Muscle of leg (tissue), 11 donors: ENCODE measurements around the gene GRIP1. TPM values are rescaled to one million over a fixed set of nuclear protein-coding genes. Genes with fewer than 3 reads are reported as not detected.

Experiments
- DNase-seq: peaks from one replicate; pipeline ENCODE4 v3.0.0; 2013
- H3K27ac ChIP-seq: one replicate; pipeline ENCODE4 v1.5.1; 2013; ENCODE audit warnings: mild to moderate bottlenecking, low read length, control low read depth
- H3K27me3 ChIP-seq: one replicate; pipeline ENCODE4 v1.6.1; 2013; ENCODE audit warnings: low read length; ENCODE audit not compliant: control insufficient read depth, insufficient read depth
- H3K36me3 ChIP-seq: one replicate; pipeline ENCODE4 v1.6.1; 2013; ENCODE audit warnings: low read length; ENCODE audit not compliant: control insufficient read depth, insufficient read depth
- H3K4me1 ChIP-seq: one replicate; pipeline ENCODE4 v1.6.1; 2013; ENCODE audit warnings: low read length; ENCODE audit not compliant: control insufficient read depth, insufficient read depth
- H3K4me3 ChIP-seq: one replicate; pipeline ENCODE4 v1.5.1; 2013; ENCODE audit warnings: low read length, control low read depth
- H3K9me3 ChIP-seq: replicated peaks from 2 replicates; pipeline ENCODE4 v1.6.1; 2013; ENCODE audit warnings: low read depth, low read length; ENCODE audit not compliant: control insufficient read depth
- WGBS: methylation state at CpG from one replicate; pipeline ENCODE4 v1.1.5; 2013; ENCODE audit warnings: missing lambda C conversion rate; ENCODE audit not compliant: insufficient coverage; 5-methylcytosine and 5-hydroxymethylcytosine counted together
- polyA plus RNA-seq, 8 donors: library from polyadenylated mRNA; unstranded; fragments of 120-200 nt; gene quantifications; one replicate each; pipeline versions ENCODE4 v1.2.1 to v1.2.3, GENCODE V29; 2013; ENCODE audit warnings: inconsistent platforms in 1 of 8, low replicate concordance in 1 of 8; ENCODE audit not compliant: insufficient read length in 8 of 8, insufficient read depth in 1 of 8
- total RNA-seq: library from RNA; stranded (reverse); fragments of 120-200 nt; gene quantifications from one replicate; pipeline ENCODE4 v1.2.4, GENCODE V29; 2013

GRIP1 gene
- total and polyA plus RNA-seq, 9 donors: 0.59 to 3.8 (median 1.2) TPM

GRCh38 chr12:66668311-66668710, 10.6 kb downstream of the GRIP1 start:
- H3K36me3 ChIP-seq: no peaks in the 10 kb centered on the region
- H3K4me1 ChIP-seq: peaks cover 3% of the 10 kb centered on the region
- H3K9me3 ChIP-seq: no peaks in the 10 kb centered on the region
- DNase-seq: peak; percentile 39
- no peak overlapping the region for H3K4me3 ChIP-seq
- no peak overlapping the region for H3K27ac ChIP-seq
- H3K27me3 ChIP-seq: no peaks in the 10 kb centered on the region
- WGBS: no CpG with 5 or more reads among the region's 2 CpGs

GRCh38 chr12:66667906-66668305, 11.0 kb downstream of the GRIP1 start:
- Histone ChIP-seq H3K4me3 (no peak overlapping the region), H3K27me3 (no peaks in the 10 kb centered on the region), H3K9me3 (no peaks in the 10 kb centered on the region), H3K36me3 (no peaks in the 10 kb centered on the region), H3K4me1 (peaks cover 3% of the 10 kb centered on the region), H3K27ac (no peak overlapping the region)
- DNase-seq: no peak

GRCh38 chr12:66666481-66666880, 12.4 kb downstream of the GRIP1 start:
- Histone ChIP-seq H3K27ac (no peak overlapping the region), H3K9me3 (no peaks in the 10 kb centered on the region), H3K4me3 (no peak overlapping the region), H3K36me3 (no peaks in the 10 kb centered on the region), H3K4me1 (peaks cover 3% of the 10 kb centered on the region), H3K27me3 (no peaks in the 10 kb centered on the region)
- no CpG with 5 or more reads among the region's 1 CpG for WGBS
- DNase-seq: no peak

GRCh38 chr12:66665435-66665985, 13.4 kb downstream of the GRIP1 start:
- Histone ChIP-seq H3K27me3 (no peaks in the 10 kb centered on the region), H3K36me3 (no peaks in the 10 kb centered on the region), H3K9me3 (no peaks in the 10 kb centered on the region), H3K4me3 (no peak overlapping the region), H3K4me1 (peaks cover 3% of the 10 kb centered on the region), H3K27ac (no peak overlapping the region)
- no CpG with 5 or more reads among the region's 3 CpGs for WGBS
- no peak for DNase-seq

- H3K27me3 ChIP-seq: no peaks in the 10 kb centered on the region
- H3K9me3 ChIP-seq: no peaks in the 10 kb centered on the region
- DNase-seq: no peak
- no peaks in the 10 kb centered on the region for H3K36me3 ChIP-seq
- no peak overlapping the region for H3K4me3 ChIP-seq
- WGBS: no CpG with 5 or more reads among the region's 1 CpG
- no peak overlapping the region for H3K27ac ChIP-seq
- peaks cover 3% of the 10 kb centered on the region for H3K4me1 ChIP-seq
Observed at GRCh38 chr12:66664076-66664475, 14.8 kb downstream of the GRIP1 start.

GRCh38 chr12:66663611-66664010, 15.3 kb downstream of the GRIP1 start:
- H3K36me3 ChIP-seq: no peaks in the 10 kb centered on the region
- peaks cover 3% of the 10 kb centered on the region for H3K4me1 ChIP-seq
- H3K4me3 ChIP-seq: no peak overlapping the region
- WGBS: 77% methylated on average over 4 of the region's 5 CpGs
- H3K27me3 ChIP-seq: no peaks in the 10 kb centered on the region
- no peaks in the 10 kb centered on the region for H3K9me3 ChIP-seq
- DNase-seq: no peak
- no peak overlapping the region for H3K27ac ChIP-seq

- Histone ChIP-seq H3K27ac (no peak overlapping the region), H3K4me3 (no peak overlapping the region), H3K27me3 (no peaks in the 10 kb centered on the region), H3K4me1 (no peaks in the 10 kb centered on the region), H3K36me3 (no peaks in the 10 kb centered on the region), H3K9me3 (no peaks in the 10 kb centered on the region)
- 40% methylated on average over 1 of the region's 1 CpG for WGBS
- DNase-seq: no peak
Observed at GRCh38 chr12:66662729-66663128, 16.1 kb downstream of the GRIP1 start.

- no peak for DNase-seq
- no peaks in the 10 kb centered on the region for H3K27me3 ChIP-seq
- H3K36me3 ChIP-seq: no peaks in the 10 kb centered on the region
- H3K4me1 ChIP-seq: no peaks in the 10 kb centered on the region
- no peak overlapping the region for H3K27ac ChIP-seq
- H3K4me3 ChIP-seq: no peak overlapping the region
- no peaks in the 10 kb centered on the region for H3K9me3 ChIP-seq
Observed at GRCh38 chr12:66662179-66662578, 16.7 kb downstream of the GRIP1 start.

- Histone ChIP-seq H3K27ac (no peak overlapping the region), H3K27me3 (no peaks in the 10 kb centered on the region), H3K4me3 (no peak overlapping the region), H3K9me3 (no peaks in the 10 kb centered on the region), H3K36me3 (no peaks in the 10 kb centered on the region), H3K4me1 (no peaks in the 10 kb centered on the region)
- no peak for DNase-seq
- no CpG with 5 or more reads among the region's 2 CpGs for WGBS
Observed at GRCh38 chr12:66661357-66661756, 17.5 kb downstream of the GRIP1 start.

- H3K9me3 ChIP-seq: no peaks in the 10 kb centered on the region
- no peak overlapping the region for H3K27ac ChIP-seq
- no peaks in the 10 kb centered on the region for H3K27me3 ChIP-seq
- no peaks in the 10 kb centered on the region for H3K4me1 ChIP-seq
- no CpG with 5 or more reads among the region's 1 CpG for WGBS
- no peak overlapping the region for H3K4me3 ChIP-seq
- DNase-seq: no peak
- H3K36me3 ChIP-seq: no peaks in the 10 kb centered on the region
Observed at GRCh38 chr12:66653796-66654195, 25.1 kb downstream of the GRIP1 start.

GRCh38 chr12:66648033-66648735, 30.7 kb downstream of the GRIP1 start:
- WGBS: 88% methylated on average over 2 of the region's 10 CpGs
- no peak for DNase-seq
- Histone ChIP-seq H3K4me1 (no peaks in the 10 kb centered on the region), H3K36me3 (no peaks in the 10 kb centered on the region), H3K4me3 (no peak overlapping the region), H3K27me3 (no peaks in the 10 kb centered on the region), H3K27ac (no peak overlapping the region), H3K9me3 (no peaks in the 10 kb centered on the region)
